ENCODE data around the gene RFX8.
"Not testable (repeated sequence)": the region's sequence is repeated elsewhere in the genome, so short reads cannot be mapped to it uniquely, and the experiment has no call there.

RFX8 gene

DNA sequence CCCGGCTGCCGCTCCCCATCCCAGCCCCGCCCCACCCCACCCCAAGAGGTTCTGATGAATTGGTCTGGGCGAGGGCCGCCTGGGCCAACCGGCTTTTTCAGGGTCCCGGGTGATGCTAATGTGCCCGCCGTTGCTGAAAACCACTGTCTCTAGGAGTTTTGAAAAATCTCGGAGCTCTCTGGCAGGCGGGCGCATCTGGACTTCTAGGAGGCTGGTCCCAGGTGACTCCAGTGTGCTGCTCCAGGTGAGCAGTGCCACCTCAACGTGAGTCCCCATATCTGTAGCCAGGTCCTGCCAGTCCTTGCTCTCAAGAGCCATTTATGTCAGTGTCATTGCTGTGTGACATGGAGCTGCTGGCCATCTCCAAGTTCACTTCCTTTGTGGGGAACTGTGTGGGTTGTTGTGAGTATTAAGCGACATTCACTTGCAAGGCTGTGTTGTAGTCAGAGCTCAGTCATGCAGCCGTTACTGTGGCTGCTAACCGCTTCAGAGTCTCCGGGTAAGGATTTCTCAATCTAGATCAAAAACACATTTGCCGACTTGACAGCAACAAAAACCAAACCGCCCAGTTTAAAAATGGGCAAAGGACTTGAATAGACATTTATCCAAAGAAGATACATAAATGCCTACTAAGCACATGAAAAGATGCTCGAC is at the start of gene RFX8:
Gene RFX8, minus strand, starts transcription at position 382 of the 654 bp plus-strand sequence. CDS start 8,264 bp downstream, outside the sequence.
- no peak for FAIRE-seq

DNA sequence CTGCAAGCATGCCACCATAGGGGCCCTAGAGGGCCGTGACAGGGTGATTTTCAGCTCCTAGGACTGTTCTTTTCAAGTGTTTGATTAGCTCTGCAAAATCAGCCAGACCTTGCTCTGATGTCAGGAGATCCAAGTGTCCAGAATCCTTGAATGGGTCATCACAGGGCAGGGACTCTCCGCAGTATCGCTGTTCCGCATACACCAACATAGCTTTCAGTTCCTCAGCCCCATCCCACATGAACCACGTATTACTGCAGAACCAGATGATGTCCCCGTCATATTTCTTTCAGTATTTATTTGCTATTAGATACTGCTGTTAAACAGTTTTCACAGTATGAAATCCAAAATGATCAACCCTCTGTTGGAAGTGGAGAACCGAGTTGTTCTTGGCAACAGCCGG is 46.6 kb upstream of the RFX8 start:
- FAIRE-seq = no peak

DNA sequence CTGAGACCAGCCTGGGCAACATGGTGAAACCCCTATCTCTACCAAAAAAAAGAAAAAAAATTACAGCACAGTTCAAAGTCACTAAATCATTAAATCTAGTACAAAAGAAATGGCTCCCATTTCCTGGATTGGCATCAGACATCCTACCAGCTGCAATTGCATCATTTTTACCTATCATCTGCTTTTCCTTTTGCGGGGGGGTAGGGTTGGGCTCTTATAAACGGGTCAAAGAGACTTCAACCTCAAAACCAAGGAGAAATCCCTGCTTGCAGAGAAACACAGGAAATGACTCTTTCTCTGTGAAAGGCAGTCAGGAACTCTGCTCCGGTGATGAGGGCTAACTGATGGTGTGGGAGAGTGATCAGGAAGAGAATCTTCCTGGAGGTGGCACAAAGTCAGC is 45.3 kb upstream of the RFX8 start:
- no peak for FAIRE-seq

DNA sequence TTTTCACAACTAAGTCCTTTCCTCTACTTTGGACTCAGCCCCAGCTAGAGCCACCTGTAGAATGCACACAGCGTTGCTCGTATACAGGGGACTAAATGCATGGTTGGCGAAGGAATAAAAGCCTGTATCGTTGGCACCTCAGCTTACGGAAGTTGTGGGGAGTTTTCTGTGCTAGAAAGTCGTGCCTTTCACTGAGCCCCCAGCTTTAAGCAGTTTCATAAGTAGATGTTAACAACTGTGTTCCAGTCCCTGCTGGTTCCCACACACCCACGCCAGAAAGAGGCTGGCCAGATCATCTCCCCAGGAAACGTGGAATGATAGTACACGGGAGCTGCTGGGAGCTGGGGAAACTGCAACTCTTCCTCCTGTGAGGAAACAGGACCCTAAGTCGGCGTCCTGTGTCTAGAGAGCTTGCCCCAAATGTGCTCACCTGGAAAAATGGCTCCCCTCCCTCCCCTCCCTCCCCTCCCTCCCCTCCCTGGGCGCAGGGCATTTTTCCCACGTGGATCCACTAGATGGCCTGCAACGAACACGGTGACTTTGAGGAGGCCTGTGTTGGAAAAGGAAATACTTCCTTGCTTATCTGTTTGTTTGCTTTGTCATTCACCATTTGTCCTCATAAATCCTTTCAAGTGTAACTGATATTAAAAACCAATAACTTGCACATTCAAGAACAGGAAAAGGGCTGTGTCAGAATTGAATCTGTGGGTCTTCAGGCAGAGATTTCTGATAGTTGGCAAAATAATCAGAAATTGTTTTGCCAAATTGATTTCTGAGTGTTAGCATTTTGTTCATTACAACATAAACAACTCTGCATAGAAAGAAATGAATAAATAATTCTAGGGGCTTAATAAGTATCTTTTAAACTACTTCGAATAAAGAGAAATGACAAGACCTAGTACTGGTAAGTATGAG is 43.9 kb upstream of the RFX8 start:
- no peak for FAIRE-seq

DNA sequence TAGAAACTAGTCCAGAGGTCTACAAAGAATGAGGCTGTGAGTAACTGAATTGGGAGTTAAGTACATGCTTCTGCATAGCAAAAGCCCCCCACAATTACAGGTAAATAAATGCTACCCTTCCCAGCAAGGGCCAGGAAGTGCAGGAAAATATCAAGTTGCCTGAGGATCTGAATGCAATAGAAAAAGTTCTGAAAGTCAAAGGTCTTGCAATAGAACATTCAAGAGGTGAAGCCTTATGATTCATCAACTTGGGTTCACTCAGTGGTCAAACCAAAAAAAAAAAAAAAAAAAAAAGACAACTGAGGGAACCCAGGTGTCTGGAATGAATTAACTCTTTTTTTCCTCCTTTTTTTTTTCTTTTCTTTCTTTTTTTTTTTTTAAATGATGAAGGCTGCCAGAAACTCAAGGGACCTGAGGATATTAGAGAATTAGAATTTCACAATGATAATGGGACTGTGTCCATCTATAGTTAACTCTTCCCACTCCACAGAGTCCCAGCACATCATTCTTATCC is 42.9 kb upstream of the RFX8 start:
- FAIRE-seq = no peak

DNA sequence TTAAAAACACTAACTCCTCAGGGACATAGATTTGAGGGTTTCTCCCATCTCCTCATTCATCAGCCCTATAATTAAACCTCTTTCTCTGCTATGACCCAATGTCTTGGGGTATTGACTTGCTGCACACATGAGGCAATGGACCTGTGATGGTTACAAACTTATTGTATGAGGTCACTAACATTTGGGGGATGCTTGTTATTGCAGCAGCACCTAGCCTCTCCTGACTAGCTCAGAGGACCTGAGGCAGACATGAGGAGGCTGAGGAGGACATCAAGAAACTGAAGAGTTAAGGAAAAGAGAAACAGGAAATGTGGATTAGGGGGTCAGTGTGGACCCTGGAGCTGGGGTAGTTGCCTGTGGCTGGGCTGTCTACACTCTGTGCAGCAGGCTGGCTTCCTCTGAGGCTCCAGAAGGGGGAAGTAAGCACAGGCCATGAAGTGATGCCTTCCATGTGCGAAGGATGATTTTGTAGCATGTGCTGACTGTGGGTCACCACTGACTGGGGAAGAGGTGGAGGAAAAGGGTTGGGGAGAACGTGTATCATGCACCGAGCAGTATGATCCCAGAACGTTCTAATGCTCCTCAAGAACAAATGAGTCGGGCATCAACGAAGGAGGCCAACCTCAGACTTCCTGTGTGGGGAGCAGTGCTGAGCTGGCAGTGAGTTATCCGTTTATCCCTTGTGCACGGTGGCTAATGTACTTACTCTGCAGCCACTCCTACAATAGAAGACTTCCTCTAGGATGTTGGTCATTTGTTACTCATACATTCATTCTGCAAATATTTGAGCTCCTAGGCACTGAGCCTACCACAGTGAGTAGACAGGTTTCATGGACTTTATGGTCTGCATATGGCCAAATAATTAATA is 42.1 kb upstream of the RFX8 start:
- no peak for FAIRE-seq

DNA sequence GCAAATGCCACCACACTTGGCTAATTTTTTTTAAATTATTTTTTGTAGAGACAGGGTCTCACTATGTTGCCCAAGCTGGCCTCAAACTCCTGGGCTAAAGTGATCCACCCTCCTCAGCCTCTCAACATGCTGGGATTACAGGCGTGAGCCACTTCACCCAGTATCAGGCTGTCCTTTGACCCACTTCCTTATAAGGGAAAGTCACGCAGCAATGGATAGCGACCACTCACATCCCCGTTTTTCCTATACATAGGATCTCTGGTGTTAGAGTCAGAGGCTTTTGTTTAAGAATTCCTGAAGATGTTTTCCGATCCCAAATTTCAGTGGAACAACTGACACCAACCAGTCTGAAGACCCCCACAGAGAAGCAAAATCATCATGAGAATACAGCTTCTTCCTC is 41.4 kb upstream of the RFX8 start:
- no peak for FAIRE-seq

DNA sequence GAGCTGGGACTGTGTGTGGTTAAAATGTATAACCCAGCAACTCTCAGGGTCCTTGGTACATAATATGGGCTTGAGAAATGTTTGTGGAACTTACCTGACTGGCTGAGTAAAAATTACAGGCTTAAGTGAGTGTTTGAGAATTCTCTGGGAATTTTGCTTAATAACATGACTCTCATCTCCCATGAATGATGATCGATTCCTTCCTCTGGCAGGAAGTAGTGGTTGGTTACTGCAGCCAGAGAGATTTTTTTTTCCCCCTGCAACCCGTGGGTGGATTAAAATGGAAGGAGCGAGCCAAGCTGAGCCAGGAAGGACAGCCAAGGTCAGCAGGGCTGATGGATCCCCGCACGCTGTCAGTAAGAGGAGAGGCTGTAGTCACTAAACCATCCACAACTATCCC is 40.6 kb upstream of the RFX8 start:
- FAIRE-seq = no peak

DNA sequence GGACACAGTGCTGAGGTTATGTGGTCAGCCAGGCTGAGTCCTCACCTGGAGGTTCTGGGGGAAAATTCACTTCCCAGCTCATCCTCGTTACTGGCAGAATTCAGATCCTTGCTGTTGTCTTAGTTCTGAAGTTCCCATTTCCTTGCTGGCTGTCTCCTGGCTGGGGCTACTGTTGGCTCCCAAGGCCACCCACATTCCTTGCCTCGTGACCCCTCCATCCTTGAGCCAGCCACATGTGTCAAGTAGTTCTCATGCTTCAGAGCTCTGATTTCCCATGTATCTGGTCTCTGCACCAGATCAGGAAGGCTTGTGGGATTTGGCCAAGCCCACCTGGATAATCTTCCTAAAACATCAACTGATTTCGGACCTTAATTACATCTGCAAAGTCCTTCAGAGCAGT is 38.1 kb upstream of the RFX8 start:
- FAIRE-seq = no peak

DNA sequence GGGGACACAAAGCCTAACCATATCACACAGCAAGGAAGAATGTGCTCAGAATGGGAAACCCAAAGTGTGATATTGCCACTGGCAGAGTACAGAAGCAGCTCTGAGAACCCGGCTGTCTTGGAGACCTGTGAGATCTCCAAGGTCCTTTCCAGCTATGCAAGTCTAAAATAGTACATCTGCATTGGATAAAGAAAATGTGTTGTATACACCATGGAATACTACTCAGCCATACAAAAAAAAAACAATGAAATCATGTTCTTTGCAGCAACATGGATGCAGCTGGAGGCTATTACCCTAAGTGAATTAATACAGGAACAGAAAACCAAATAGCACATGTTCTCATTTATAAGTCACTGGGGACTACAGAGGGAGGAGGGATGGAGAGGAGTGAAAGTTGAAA is 36.5 kb upstream of the RFX8 start:
- FAIRE-seq = no peak

DNA sequence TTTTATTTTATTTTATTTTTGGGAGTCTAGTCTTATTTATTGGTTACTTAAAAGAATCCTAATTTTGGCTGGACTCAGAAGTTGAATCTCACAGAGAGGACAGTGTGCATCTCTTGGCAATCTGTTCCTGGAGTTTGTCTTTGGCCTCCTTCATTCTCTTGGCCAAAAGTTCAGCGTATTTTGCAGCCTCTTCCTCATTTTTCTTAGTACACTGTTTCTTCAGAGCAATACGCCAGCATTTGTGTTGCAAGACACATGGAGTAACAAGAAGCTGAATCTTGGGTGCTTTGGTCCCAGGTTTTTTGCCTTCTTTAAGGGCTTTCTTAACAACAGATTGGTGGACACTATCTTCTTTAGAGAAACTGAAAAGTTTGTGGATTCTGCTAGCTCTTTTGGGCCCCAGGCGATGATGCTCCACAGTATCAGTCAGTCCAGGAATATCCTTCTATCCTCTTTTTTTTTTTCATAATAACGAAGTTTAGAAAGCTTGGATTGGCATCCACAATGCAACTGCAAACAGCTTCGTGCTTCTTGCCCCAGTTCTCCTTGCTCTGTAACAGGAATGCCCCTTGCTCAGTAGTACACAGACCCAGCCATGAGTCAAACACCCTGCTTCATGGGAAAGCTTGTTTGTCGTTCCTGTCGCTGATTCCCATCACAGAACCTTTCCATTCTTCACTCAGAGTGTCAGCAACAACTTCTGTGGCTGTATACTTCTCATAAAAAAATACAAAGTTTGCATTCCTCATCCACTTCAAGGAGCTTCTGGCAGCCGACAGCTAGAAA is 34.8 kb upstream of the RFX8 start:
- no peak for FAIRE-seq

DNA sequence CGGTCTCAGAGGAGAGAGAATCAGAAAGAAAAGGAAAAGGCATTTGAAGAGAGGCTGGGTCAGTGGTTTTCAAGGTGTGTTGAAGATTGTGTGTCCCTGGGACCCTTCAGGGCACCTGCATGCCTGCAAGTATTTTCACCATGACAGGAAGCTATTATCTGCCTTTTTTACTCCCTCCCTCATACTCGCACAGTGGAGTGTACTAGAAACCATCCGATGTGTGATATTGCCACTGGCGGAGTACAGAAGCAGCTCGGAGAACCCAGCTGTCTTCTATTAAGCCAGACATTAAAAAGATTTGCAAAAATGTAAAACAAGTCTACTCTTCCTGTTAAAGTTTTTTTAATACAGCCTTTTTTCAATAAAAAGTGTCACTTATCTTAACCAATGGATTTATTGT is 33.7 kb upstream of the RFX8 start:
- no peak for FAIRE-seq

DNA sequence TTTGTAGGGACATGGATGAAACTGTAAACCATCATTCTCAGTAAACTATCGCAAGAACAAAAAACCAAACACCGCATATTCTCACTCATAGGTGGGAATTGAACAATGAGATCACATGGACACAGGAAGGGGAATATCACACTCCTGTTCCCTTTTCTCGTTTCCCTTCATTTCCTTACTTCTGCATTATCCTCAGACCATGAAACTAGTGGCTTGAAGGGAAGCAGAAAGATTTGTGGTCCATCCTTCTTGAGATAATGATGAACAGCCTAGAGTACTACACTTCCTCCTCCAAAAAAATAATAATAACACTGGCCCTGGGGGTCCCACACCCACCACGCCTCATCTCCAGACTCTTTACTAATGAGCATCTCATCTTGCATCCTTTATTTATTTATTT is 30.4 kb upstream of the RFX8 start:
- FAIRE-seq = not testable (repeated sequence)

DNA sequence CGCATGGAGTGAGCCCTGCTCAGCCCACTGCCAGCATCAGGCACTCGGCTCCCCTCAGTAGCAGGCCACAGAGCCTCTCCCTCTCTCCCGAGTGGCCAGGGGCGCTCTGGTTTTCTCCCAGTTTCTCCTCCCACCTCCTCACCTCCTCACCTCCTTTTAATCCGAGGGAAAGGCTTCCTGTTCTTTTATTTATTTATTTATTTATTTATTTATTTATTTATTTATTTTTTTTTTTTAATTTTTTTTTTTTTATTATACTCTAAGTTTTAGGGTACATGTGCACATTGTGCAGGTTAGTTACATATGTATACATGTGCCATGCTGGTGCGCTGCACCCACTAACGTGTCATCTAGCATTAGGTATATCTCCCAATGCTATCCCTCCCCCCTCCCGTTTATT is 29.8 kb upstream of the RFX8 start:
- not testable (repeated sequence) for FAIRE-seq

DNA sequence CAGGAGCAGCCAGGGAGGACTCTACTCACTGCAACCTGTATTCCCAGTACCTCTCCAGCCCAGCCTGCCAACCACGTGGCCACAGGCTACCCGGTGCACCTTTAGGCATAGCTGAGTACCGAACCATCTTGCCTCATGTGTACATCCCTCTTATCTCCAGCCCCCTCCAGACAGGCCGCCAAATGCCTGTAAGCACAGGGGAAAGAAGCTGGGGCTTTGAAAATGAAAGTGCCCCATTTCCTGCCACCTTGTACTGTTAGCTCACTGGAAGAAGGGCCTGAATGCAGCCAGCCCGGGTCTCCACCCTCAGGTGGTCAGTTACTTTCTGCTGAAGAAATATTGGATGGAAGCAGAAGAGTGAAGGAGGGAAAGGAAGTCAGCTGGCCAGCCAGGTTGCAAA is 27.2 kb upstream of the RFX8 start:
- no peak for FAIRE-seq

DNA sequence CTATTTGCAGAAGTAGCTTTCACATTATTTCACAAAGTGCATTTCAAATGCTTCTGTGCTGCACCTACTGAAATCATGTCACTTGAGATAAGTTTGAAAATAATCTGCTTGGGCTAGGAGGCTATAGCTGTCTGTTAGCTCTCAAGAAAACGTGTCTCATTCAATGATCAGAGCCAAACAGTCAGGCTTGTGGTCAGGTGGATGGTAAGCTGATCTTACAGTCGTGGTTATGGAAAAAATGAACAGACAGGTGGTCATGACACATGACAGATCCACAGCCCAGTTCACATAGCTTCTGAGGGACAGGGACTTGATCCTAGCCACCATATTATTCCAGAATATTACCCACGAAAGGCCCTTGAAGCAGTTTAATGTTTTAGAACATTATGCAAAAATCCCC is 26.5 kb upstream of the RFX8 start:
- no peak for FAIRE-seq

DNA sequence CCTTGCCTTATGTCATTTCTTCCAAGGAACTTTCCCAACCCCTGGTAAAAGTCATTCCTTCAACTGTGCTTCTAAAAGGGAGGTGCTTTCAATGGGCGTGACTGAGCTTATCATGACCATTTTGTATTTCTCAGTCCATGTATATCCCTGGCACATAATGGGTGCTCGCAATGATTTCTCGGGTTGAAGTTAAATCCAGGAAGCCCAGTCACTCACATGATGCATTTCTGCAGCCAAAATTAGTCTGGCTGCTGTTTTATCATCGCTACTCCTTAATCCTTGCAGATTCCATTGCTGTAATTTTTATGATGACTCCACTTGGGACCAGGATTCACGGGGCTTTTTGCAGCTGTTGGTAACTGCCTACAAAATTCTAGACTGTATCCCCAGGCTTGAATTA is 25.9 kb upstream of the RFX8 start:
- FAIRE-seq = no peak

DNA sequence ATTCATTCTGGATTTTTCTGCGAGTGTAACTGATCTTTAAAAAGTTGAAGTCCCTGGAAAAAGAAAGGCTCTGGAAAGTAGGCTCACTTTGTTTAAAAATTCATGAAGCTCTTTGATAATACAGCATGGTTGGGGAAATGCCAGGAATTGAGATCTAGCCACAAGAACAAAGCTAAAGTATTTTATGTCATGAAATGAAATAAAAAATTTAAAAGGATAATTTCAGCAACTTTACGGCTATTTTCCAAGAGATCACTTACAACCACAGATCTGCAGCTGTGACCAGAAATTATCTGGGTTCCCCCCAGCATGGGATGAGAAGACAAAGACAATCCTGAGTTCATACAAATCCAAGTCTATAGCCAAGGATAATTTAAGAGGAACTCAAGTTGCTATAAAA is 25.3 kb upstream of the RFX8 start:
- no peak for FAIRE-seq

DNA sequence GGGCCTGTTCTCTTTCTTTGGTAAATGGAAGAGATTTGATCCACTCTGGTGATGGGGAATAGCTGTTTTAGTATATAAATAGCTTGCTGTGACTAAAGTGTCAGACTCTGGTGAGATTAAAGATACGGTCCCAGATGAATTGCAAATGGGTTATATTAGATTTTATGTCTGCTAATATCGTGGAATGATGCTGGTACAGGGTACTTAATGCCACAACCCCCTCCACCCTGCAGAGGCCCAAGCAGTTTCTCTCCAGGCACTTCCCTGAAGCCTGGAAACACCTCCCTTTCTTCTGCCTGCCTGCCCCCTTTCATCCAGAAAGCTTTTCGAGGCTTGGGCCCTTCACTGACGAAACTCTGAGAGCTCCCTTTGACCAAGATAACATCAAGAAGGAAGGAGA is 21.4 kb upstream of the RFX8 start:
- FAIRE-seq = no peak

DNA sequence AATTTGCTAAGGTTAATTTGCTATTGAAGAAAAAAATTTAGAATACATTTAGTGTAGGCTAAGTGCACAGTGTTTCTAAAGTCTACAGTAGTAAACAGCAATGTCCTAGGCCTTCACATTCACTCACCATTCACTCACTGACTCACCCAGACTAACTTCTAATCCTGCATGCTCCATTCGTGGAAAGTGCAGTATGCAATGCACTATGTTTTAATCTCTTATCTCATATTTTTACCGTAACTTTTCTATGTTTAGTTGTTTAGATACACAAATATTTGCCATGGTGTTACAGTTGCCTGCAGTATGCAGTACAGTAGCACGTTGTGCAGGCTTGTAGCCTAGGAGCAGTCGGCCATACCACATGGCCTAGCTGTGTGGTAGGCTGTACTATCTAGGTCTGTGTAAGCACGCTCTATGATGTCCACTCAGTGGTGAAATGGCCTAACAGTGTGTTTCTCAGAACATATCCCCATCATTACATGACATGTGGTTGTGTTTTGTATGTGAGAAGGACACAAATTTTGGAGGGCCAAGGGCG is 18.1 kb upstream of the RFX8 start:
- FAIRE-seq = no peak

DNA sequence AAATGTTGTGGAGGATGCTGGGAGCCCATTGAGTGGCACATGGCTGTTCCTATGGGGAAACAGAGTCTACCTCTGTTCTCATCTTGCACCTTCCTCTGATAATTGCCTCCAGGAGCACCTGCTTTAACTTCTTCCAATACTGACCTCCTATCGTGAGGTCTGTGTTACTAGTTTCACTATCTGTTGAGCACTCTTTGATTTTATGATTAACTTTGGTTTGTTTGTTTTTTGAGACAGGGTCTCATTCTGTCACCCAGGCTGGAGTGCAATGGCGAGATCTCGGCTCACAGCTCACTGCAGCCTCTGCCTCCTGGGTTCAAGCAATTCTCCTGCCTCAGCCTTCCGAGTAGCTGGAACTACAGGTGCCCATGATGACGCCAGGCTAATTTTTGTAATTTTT is 12.1 kb upstream of the RFX8 start:
- no peak for FAIRE-seq

DNA sequence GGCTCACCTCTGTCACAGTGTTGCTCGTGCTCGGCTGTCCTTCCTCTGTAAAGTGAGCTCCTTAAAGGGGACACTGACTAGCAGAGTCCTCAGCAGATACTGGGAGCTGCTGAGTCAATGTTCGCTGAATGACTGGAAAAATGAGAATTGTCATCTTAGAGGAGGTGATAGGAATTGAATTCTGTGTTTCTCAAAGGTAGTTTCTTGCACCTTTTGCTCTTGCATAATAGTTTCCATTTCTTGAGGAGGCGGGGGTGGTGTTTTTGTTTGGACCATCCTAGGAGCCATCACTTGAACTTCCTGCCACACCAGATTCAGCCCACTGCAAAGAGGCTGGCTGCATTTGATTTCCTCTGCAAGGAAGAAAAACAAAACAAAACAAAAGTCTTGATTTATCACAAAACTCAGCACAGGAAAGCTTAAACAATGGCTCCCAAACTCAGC is 11.4 kb upstream of the RFX8 start:
- no peak for FAIRE-seq
